PC-3 (cell line): Measurements from ENCODE around the gene LRBA. TPM values are rescaled to one million over a fixed set of nuclear protein-coding genes. Genes with fewer than 3 reads are reported as not detected.

Experiments
- ATAC-seq: fragments of 200-7000 bp; cut with Tn5 transposase; 2 replicates; pipeline ENCODE4 v1.9.1; 2020; ENCODE audit warnings: mild to moderate bottlenecking, moderate library complexity
- BruUV-seq: library from RNA; stranded (reverse); fragments of 400-500 nt; replicated peaks from 2 replicates; lab custom pipeline; 2021; lab: Mats Ljungman, UMichigan
- CTCF ChIA-PET: fragments of 300-600 bp; sonication (Branson Sonifier 250); formaldehyde crosslinking; loops from one replicate; lab custom pipeline; 2022; ENCODE audit warnings: antibody characterized with exemption; lab: Charles Lee
- POLR2A ChIA-PET: fragments of 300-600 bp; sonication (Branson Sonifier 250); formaldehyde crosslinking; loops from one replicate; lab custom pipeline; 2022; ENCODE audit warnings: antibody characterized with exemption; ENCODE audit not compliant: unreplicated experiment; lab: Charles Lee
- DNase-seq: peaks from one replicate; pipeline ENCODE4 v3.0.0-alpha.2; 2015
- H2AFZ ChIP-seq: fragments of 300-600 bp; sonication (generic); 2 replicates; pipeline ENCODE4 v1.6.0; 2016; ENCODE audit warnings: antibody characterized with exemption, low read length
- H3F3A ChIP-seq: fragments of 300-600 bp; sonication (generic); one replicate; pipeline ENCODE4 v1.6.0; 2017; ENCODE audit warnings: antibody characterized with exemption, low read length, control low read depth, mild to moderate bottlenecking; ENCODE audit not compliant: unreplicated experiment
- H3K27ac ChIP-seq: fragments of 300-600 bp; sonication (generic); 2 replicates; pipeline ENCODE4 v1.5.1; 2016; ENCODE audit warnings: mild to moderate bottlenecking, low read length
- H3K27me3 ChIP-seq: fragments of 300-600 bp; sonication (generic); 2 replicates; pipeline ENCODE4 v1.6.1; 2016; ENCODE audit warnings: low read length, mixed read lengths
- H3K36me3 ChIP-seq: fragments of 300-600 bp; sonication (generic); 2 replicates; pipeline ENCODE4 v1.6.1; 2016; ENCODE audit warnings: low read depth, mixed run types, low read length, mixed read lengths
- H3K4me1 ChIP-seq: fragments of 300-600 bp; sonication (generic); 2 replicates; pipeline ENCODE4 v1.5.1; 2016; ENCODE audit warnings: low read length; ENCODE audit not compliant: insufficient read depth
- H3K4me2 ChIP-seq: fragments of 300-600 bp; sonication (generic); 2 replicates; pipeline ENCODE4 v1.6.0; 2016; ENCODE audit warnings: low read length
- H3K4me3 ChIP-seq: fragments of 300-600 bp; sonication (generic); 2 replicates; pipeline ENCODE4 v1.5.1; 2016; ENCODE audit warnings: mild to moderate bottlenecking, low read length, mixed read lengths
- H3K79me2 ChIP-seq: fragments of 300-600 bp; sonication (generic); 2 replicates; pipeline ENCODE4 v1.6.1; 2017; ENCODE audit warnings: low read length, mixed read lengths
- H3K9ac ChIP-seq: fragments of 300-600 bp; sonication (generic); 2 replicates; pipeline ENCODE4 v1.6.0; 2016; ENCODE audit warnings: mild to moderate bottlenecking, low read length
- H3K9me2 ChIP-seq: fragments of 300-600 bp; sonication (generic); replicated peaks from 2 replicates; pipeline ENCODE4 v1.6.1; 2016; ENCODE audit warnings: mixed run types, low read length, mixed read lengths
- H3K9me3 ChIP-seq: fragments of 300-600 bp; sonication (generic); 2 replicates; pipeline ENCODE4 v1.6.1; 2016; ENCODE audit warnings: low read length, mixed read lengths
- H4K20me1 ChIP-seq: fragments of 300-600 bp; sonication (generic); 2 replicates; pipeline ENCODE4 v1.6.1; 2016; ENCODE audit warnings: low read length, mixed read lengths
- CTCF ChIP-seq: fragments of 300-600 bp; sonication (generic); conservative IDR thresholded peaks from 2 replicates; pipeline ENCODE4 v1.5.1; 2017; ENCODE audit warnings: antibody characterized with exemption, low read depth, mild to moderate bottlenecking, low read length
- EZH2 ChIP-seq: fragments of 300-600 bp; sonication (generic); IDR thresholded peaks from one replicate; pipeline ENCODE4 v1.6.1; 2017; ENCODE audit warnings: antibody characterized with exemption, mild to moderate bottlenecking, low read length; ENCODE audit not compliant: unreplicated experiment
- EZH2phosphoT487 ChIP-seq: fragments of 300-600 bp; sonication (generic); IDR thresholded peaks from 2 replicates; pipeline ENCODE4 v1.6.1; 2018; ENCODE audit warnings: mild to moderate bottlenecking, antibody characterized with exemption, low read length, borderline replicate concordance
- intact Hi-C: fragments of 100-400 bp; cut with micrococcal nuclease; formaldehyde crosslinking; loops from 2 replicates; pipeline ENCODE4 v1.9.0; 2023
- total RNA-seq: library from RNA; depleted of rRNA; stranded (reverse); fragments of >200 nt; gene quantifications from 2 replicates; pipeline ENCODE4 v1.2.3, GENCODE V29; 2014

Gene LRBA
- total RNA-seq, 1 experiment from 2014 or later: 40.8 TPM

- Histone ChIP-seq H3K9me2 (no peaks in the 10 kb centered on the region), H3K27ac (no peak overlapping the region), H3K4me2 (no peak overlapping the region), H3K27me3 (no peaks in the 10 kb centered on the region), H4K20me1 (no peaks in the 10 kb centered on the region), H3K79me2 (no peaks in the 10 kb centered on the region), H3K4me1 (no peaks in the 10 kb centered on the region), H2AFZ (no peak overlapping the region), H3K9ac (no peak overlapping the region), H3F3A (no peaks in the 10 kb centered on the region), H3K9me3 (no peaks in the 10 kb centered on the region), H3K4me3 (no peak overlapping the region), H3K36me3 (no peaks in the 10 kb centered on the region)
- ChIA-PET CTCF (no interaction called here), POLR2A (no interaction called here)
- no TSS peak for BruUV-seq
- no peak for ATAC-seq
- intact Hi-C loops: no loop called here
- no peak for DNase-seq
- no peak for TF ChIP-seq EZH2phosphoT487
- TF ChIP-seq EZH2: no peak
- TF ChIP-seq CTCF: no peak
Measured at GRCh38 chr4:150256841-150257730, 758.0 kb downstream of the LRBA start.

GRCh38 chr4:150256225-150256620 is 758.9 kb downstream of the LRBA start:
- BruUV-seq: no TSS peak
- no peak for DNase-seq
- H2AFZ ChIP-seq: no peak overlapping the region
- intact Hi-C loops: no loop called here
- CTCF ChIA-PET: no interaction called here
- no peak overlapping the region for H3K27ac ChIP-seq
- no peak overlapping the region for H3K9ac ChIP-seq
- no peaks in the 10 kb centered on the region for H3K36me3 ChIP-seq
- H3K79me2 ChIP-seq: no peaks in the 10 kb centered on the region
- no peaks in the 10 kb centered on the region for H4K20me1 ChIP-seq
- H3K4me2 ChIP-seq: no peak overlapping the region
- H3K9me2 ChIP-seq: no peaks in the 10 kb centered on the region
- POLR2A ChIA-PET: no interaction called here
- H3K4me3 ChIP-seq: no peak overlapping the region
- H3K27me3 ChIP-seq: no peaks in the 10 kb centered on the region
- H3K4me1 ChIP-seq: no peaks in the 10 kb centered on the region
- no peak for ATAC-seq
- H3K9me3 ChIP-seq: no peaks in the 10 kb centered on the region
- H3F3A ChIP-seq: no peaks in the 10 kb centered on the region
- no peak for TF ChIP-seq EZH2phosphoT487
- no peak for TF ChIP-seq EZH2
- no peak for TF ChIP-seq CTCF
